SU-DHL-6 (cell line): ENCODE results near the gene LRRC75A.
"Not testable (repeated sequence)": the region's sequence is repeated elsewhere in the genome, so short reads cannot be mapped to it uniquely, and the experiment has no call there.

Source experiments
- EZH2phosphoT487 ChIP-seq: fragments of 200-600 bp; sonication (generic), shearing (Covaris generic); conservative IDR thresholded peaks from 2 replicates; pipeline ENCODE4 v1.6.1; 2018; ENCODE audit warnings: mild to moderate bottlenecking, antibody characterized with exemption, low read length, moderate library complexity, mixed read lengths
- TF ChIP-seq, protein P1 (sequence below): fragments of 200-600 bp; sonication (generic); IDR thresholded peaks from one replicate; pipeline ENCODE4 v1.5.1; 2017; ENCODE audit warnings: antibody characterized with exemption, mild to moderate bottlenecking, low read length, moderate library complexity; ENCODE audit not compliant: insufficient read depth, poor library complexity, severe bottlenecking

DNA sequence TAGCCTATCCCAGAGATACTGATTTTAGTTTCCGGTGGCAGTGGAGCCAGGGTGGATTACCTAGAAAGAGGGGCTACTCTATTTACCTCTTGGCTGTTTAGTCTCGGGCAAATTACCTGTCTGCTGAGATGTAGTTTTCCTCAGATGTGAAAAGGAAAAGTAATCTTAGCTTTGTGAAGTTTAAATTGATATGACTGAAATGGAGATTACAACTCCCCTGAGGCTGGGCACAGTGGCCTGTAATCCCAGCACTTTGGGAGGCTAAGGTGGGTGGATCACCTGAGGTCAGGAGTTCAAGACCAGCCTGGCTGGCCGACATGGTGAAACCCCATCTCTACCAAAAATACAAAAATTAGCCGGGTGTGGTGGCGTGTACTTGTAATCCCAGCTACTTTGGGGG lies 51.6 kb downstream of the LRRC75A start:
- TF ChIP-seq, protein P1, sequence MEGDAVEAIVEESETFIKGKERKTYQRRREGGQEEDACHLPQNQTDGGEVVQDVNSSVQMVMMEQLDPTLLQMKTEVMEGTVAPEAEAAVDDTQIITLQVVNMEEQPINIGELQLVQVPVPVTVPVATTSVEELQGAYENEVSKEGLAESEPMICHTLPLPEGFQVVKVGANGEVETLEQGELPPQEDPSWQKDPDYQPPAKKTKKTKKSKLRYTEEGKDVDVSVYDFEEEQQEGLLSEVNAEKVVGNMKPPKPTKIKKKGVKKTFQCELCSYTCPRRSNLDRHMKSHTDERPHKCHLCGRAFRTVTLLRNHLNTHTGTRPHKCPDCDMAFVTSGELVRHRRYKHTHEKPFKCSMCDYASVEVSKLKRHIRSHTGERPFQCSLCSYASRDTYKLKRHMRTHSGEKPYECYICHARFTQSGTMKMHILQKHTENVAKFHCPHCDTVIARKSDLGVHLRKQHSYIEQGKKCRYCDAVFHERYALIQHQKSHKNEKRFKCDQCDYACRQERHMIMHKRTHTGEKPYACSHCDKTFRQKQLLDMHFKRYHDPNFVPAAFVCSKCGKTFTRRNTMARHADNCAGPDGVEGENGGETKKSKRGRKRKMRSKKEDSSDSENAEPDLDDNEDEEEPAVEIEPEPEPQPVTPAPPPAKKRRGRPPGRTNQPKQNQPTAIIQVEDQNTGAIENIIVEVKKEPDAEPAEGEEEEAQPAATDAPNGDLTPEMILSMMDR: not testable (repeated sequence)
- TF ChIP-seq EZH2phosphoT487: not testable (repeated sequence)
